GM18511 (cell line): ENCODE measurements around the gene ZNF778.

ENCODE experiments used
- ATAC-seq: cut with Tn5 transposase; IDR thresholded peaks from one replicate; pipeline ENCODE4 v1.9.1; 2021; ENCODE audit warnings: mild to moderate bottlenecking, moderate library complexity; ENCODE audit not compliant: unreplicated experiment

The ZNF778 gene

GRCh38 chr16:89193576-89194293 lies 23.8 kb upstream of the ZNF778 start:
- ATAC-seq, result no peak

- no peak for ATAC-seq
These were observed 22.9 kb upstream of the ZNF778 start for GRCh38 chr16:89194340-89195311.

GRCh38 chr16:89195521-89196171 lies 21.9 kb upstream of the ZNF778 start:
- no peak for ATAC-seq

GRCh38 chr16:89197033-89197632 lies 20.4 kb upstream of the ZNF778 start:
- no peak for ATAC-seq

- no peak for ATAC-seq
These were observed 19.7 kb upstream of the ZNF778 start for GRCh38 chr16:89197633-89198416.

GRCh38 chr16:89198417-89199240 lies 18.9 kb upstream of the ZNF778 start:
- no peak for ATAC-seq

GRCh38 chr16:89199241-89200123 lies 18.0 kb upstream of the ZNF778 start:
- ATAC-seq, result no peak

- no peak for ATAC-seq
These were observed 17.2 kb upstream of the ZNF778 start, which contains the start of gene SLC22A31 for GRCh38 chr16:89200124-89200849. SLC22A31 (minus strand) TSS chr16:89200537; CDS start chr16:89200501, 36 bp downstream.

GRCh38 chr16:89200850-89201411 lies 16.6 kb upstream of the ZNF778 start:
- no peak for ATAC-seq

- ATAC-seq, result no peak
These were observed 15.8 kb upstream of the ZNF778 start for GRCh38 chr16:89201439-89202377.

- ATAC-seq, result no peak
These were observed 14.9 kb upstream of the ZNF778 start for GRCh38 chr16:89202422-89203215.

- ATAC-seq, result no peak
These were observed 9.5 kb upstream of the ZNF778 start for GRCh38 chr16:89207993-89208392.

GRCh38 chr16:89209522-89210044 lies 7.9 kb upstream of the ZNF778 start:
- no peak for ATAC-seq

- ATAC-seq, result no peak
These were observed 7.2 kb upstream of the ZNF778 start for GRCh38 chr16:89210165-89210903.
